PC-3 (cell line): ENCODE results near the gene TMED6.
A peak's percentile ranks its signal among the peaks of the same experiment; 100 is the strongest.

Source experiments
- CTCF ChIP-seq: fragments of 300-600 bp; sonication (generic); conservative IDR thresholded peaks from 2 replicates; pipeline ENCODE4 v1.5.1; 2017; ENCODE audit warnings: antibody characterized with exemption, low read depth, mild to moderate bottlenecking, low read length
- EZH2 ChIP-seq: fragments of 300-600 bp; sonication (generic); IDR thresholded peaks from one replicate; pipeline ENCODE4 v1.6.1; 2017; ENCODE audit warnings: antibody characterized with exemption, mild to moderate bottlenecking, low read length; ENCODE audit not compliant: unreplicated experiment
- EZH2phosphoT487 ChIP-seq: fragments of 300-600 bp; sonication (generic); IDR thresholded peaks from 2 replicates; pipeline ENCODE4 v1.6.1; 2018; ENCODE audit warnings: mild to moderate bottlenecking, antibody characterized with exemption, low read length, borderline replicate concordance

DNA sequence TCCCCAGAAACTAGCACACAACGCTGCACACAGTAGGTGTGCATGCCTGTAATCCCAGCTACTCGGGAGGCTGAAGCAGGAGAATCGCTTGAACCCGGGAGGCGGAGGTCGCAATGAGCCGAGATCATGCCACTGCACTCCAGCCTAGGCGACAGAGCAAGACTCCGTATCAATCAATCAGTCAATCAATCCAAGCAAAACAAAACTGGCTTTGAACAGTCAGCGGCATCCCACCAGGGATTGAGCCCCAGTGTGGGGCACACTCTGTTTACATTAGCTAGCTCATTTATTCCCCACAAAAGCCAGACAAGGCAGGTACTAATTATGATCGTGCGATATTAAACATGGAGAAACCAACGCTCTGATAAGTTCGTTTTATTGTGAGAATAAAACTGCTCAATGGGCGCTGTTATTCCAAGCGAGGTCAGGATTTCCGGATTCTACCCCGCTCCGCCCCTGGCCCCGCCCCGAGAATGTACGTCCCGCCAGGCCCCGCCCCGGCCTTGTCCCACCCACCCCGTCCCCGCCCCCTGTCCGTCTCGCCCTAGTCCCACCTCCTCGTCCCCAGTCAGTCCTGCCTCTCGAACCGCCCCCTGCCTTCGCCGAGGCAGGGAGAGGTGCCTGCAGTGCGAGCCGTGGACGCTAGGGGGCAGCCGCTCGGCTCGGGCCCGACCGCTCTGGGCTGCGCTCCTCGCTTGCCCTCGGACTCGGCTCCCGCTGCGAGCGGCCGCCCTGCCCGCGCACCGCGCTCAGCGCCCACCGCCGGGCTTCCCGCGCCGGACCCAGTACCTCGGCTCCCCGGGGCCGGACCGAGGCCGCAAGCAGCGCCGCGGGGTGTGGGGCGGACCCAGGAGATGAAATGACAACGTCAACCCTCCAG, 40.7 kb downstream of the TMED6 start, which contains the start of gene VPS4A:
- peak; percentile 58 for TF ChIP-seq CTCF
- TF ChIP-seq EZH2 = no peak
- TF ChIP-seq EZH2phosphoT487 = no peak
